Esophagus squamous epithelium (tissue), 5 donors: ENCODE results near the gene CACNA1B. TPM values are rescaled to one million over a fixed set of nuclear protein-coding genes. Genes with fewer than 3 reads are reported as not detected.

Source experiments
- DNase-seq: peaks from one replicate; lab custom pipeline; 2025; lab: John Stamatoyannopoulos, UW
- H3K27ac ChIP-seq, 4 donors: fragments of 200-600 bp; sonication (generic); one replicate each; pipeline ENCODE4 v1.5.1; 2016 to 2019; ENCODE audit warnings: mild to moderate bottlenecking in 1 of 4
- H3K27me3 ChIP-seq, 4 donors: fragments of 200-600 bp; sonication (generic); 1 replicate in 3 of 4; 2 replicates in 1 of 4; pipeline versions ENCODE4 v1.5.1 to v1.6.0; 2017 to 2021; ENCODE audit warnings: antibody characterized with exemption in 1 of 4
- H3K36me3 ChIP-seq, 3 donors: fragments of 200-600 bp; sonication (generic); one replicate each; pipeline ENCODE4 v1.5.1; 2016 to 2019
- H3K4me1 ChIP-seq, 3 donors: fragments of 200-600 bp; sonication (generic); one replicate each; pipeline ENCODE4 v1.5.1; 2017 to 2019
- H3K4me3 ChIP-seq, 4 donors: fragments of 200-600 bp; sonication (generic); 1 replicate in 3 of 4; 2 replicates in 1 of 4; pipeline ENCODE4 v1.5.1; 2016 to 2019; ENCODE audit warnings: mild to moderate bottlenecking in 2 of 4, moderate library complexity in 1 of 4
- H3K9me3 ChIP-seq, 3 donors: fragments of 200-600 bp; sonication (generic); one replicate each; pipeline ENCODE4 v1.5.1; 2016 to 2019
- POLR2A ChIP-seq, 4 donors: fragments of 450-650 bp; IDR thresholded peaks; one replicate each; pipeline ENCODE4 v1.6.1; 2017; ENCODE audit warnings: antibody characterized with exemption in 4 of 4, mild to moderate bottlenecking in 4 of 4, moderate library complexity in 3 of 4
- WGBS, 2 donors: methylation state at CpG; one replicate each; pipeline ENCODE4 v1.1.5; 2018; 5-methylcytosine and 5-hydroxymethylcytosine counted together
- intact Hi-C: fragments of 100-400 bp; cut with DNase I; formaldehyde crosslinking; loops from one replicate; pipeline ENCODE4 v1.15.0; 2022
- total RNA-seq, 4 donors: library from RNA; depleted of rRNA; stranded (reverse); fragments of >200 nt; gene quantifications; one replicate each; pipeline ENCODE4 v1.1.0, GENCODE V29; 2016
- TF ChIP-seq, protein P1 (sequence below), 6 experiments: fragments of 450-650 bp in 4 of 6; fragments of 200-600 bp in 2 of 6; sonication (generic) in 2 of 6; IDR thresholded peaks; one replicate each; pipeline ENCODE4 v1.5.1; 2016 to 2019; ENCODE audit warnings: antibody characterized with exemption in 6 of 6, mild to moderate bottlenecking in 4 of 6, moderate library complexity in 4 of 6
- donor health status: DM: yes; HTN: yes; CAD: no.

Gene CACNA1B
- total RNA-seq, 4 donors from 2014 or later, result not detected

DNA sequence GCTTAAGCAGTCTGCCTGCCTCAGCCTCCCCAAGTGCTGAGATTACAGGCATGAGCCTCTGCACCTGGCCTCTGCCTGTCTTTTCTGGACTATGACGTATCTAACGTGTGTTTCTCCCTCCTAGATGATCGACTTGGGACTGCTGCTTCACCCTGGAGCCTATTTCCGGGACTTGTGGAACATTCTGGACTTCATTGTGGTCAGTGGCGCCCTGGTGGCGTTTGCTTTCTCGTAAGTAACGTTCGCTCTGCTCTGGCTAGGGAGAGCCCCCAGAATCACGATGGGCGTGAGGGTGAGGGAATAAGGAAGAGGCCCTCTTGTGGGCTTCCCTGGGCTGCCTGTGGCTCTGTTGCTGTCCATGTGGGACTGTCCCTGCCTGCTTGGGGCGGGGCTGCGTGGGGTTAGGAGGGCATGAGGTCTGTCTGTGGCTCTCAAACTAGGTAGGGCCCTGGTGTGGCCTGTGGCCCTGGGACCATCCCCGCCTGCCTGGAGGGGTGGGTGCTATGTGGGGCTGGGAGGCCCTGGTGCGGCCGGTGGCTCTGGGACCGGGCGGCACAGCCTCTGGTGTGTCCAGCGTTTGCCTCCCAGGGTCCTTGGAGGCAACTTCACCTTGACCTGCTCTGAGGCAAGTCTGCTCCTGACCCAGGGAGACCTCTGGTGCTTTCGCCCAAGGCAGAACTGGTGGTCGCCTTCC, 171.7 kb downstream of the CACNA1B start:
- Histone ChIP-seq H3K4me1 (no peaks in the 10 kb centered on the region), H3K36me3 (no peaks in the 10 kb centered on the region), H3K27me3 (peaks cover 0 to 46% (median 0%) of the 10 kb centered on the region in 4 donors), H3K9me3 (no peaks in the 10 kb centered on the region), H3K27ac (no peak overlapping the region), H3K4me3 (no peak overlapping the region)
- TF ChIP-seq, protein P1, sequence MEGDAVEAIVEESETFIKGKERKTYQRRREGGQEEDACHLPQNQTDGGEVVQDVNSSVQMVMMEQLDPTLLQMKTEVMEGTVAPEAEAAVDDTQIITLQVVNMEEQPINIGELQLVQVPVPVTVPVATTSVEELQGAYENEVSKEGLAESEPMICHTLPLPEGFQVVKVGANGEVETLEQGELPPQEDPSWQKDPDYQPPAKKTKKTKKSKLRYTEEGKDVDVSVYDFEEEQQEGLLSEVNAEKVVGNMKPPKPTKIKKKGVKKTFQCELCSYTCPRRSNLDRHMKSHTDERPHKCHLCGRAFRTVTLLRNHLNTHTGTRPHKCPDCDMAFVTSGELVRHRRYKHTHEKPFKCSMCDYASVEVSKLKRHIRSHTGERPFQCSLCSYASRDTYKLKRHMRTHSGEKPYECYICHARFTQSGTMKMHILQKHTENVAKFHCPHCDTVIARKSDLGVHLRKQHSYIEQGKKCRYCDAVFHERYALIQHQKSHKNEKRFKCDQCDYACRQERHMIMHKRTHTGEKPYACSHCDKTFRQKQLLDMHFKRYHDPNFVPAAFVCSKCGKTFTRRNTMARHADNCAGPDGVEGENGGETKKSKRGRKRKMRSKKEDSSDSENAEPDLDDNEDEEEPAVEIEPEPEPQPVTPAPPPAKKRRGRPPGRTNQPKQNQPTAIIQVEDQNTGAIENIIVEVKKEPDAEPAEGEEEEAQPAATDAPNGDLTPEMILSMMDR (IDR thresholded peaks at IDR 0.05), result no peak
- no peak for TF ChIP-seq POLR2A (IDR thresholded peaks at IDR 0.05)
- no peak for DNase-seq
- 60 to 78% methylated on average over 4 to 13 of the region's 21 CpGs for WGBS, 2 donors
- intact Hi-C loops, result no loop called here

DNA sequence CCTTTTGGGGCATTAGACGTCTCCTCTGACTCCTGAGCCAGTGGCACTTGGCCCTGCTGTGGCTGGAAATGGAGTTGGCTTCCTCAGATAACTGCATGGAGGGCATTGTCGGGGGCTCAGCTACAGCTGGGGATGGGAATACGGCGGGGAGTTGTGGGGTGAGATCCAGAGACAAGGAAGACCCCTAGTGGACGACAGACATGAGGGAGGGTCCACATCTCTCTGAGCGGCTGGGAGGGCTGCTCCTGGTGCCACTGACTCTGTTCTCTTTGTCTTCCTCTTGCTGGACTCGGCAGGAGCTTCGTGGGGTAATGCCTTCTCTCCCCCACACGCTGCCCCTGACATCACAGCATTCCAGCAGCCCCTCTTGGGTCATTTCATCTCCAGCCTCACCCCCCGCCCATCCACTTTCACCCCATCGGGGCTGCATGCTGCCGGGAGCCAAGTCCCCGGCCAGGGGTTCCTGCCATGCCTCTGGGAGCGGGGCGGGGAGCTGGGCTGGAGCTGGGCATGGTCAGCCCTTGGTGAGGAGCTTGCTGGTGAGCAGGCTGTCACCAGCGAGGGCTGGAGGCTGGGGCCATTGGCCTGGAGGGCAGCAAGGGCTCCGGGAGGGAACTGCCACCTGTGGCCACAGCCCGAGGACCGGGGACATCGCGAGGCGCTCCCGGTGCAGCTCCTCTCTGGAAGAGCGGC, 172.3 kb downstream of the CACNA1B start:
- WGBS, 2 donors, result 60 to 73% methylated on average over 6 to 13 of the region's 24 CpGs
- Histone ChIP-seq H3K36me3 (no peaks in the 10 kb centered on the region), H3K4me3 (no peak overlapping the region), H3K27ac (no peak overlapping the region), H3K27me3 (peaks cover 0 to 43% (median 0%) of the 10 kb centered on the region in 4 donors), H3K9me3 (no peaks in the 10 kb centered on the region), H3K4me1 (no peaks in the 10 kb centered on the region)
- no peak for DNase-seq
- TF ChIP-seq, protein P1 (IDR thresholded peaks at IDR 0.05), result no peak
- TF ChIP-seq POLR2A (IDR thresholded peaks at IDR 0.05), result no peak
- intact Hi-C loops, result no loop called here

- no peak overlapping the region for H3K27ac ChIP-seq
- 49 to 55% methylated on average over 4 to 9 of the region's 13 CpGs for WGBS, 2 donors
- intact Hi-C loops, result no loop called here
- no peaks in the 10 kb centered on the region for H3K4me1 ChIP-seq
- DNase-seq, result no peak
- no peak overlapping the region for H3K4me3 ChIP-seq
- TF ChIP-seq, protein P1 (IDR thresholded peaks at IDR 0.05), result no peak
- no peak for TF ChIP-seq POLR2A (IDR thresholded peaks at IDR 0.05)
- H3K27me3 ChIP-seq, result peaks cover 0 to 43% (median 0%) of the 10 kb centered on the region in 4 donors
- no peaks in the 10 kb centered on the region for H3K36me3 ChIP-seq
- H3K9me3 ChIP-seq, result no peaks in the 10 kb centered on the region
Observed at GRCh38 chr9:138050472-138051330, 173.1 kb downstream of the CACNA1B start.

- WGBS, 2 donors, result 68 to 85% methylated on average over 12 of the region's 15 CpGs
- no peak for DNase-seq
- H3K4me1 ChIP-seq, result no peaks in the 10 kb centered on the region
Observed at GRCh38 chr9:138051586-138052321, 174.2 kb downstream of the CACNA1B start.

More at GRCh38 chr9:138051586-138052321, 174.2 kb downstream of the CACNA1B start:
- Histone ChIP-seq H3K27ac (no peak overlapping the region), H3K4me3 (no peak overlapping the region), H3K9me3 (no peaks in the 10 kb centered on the region), H3K27me3 (peaks cover 0 to 43% (median 0%) of the 10 kb centered on the region in 4 donors), H3K36me3 (no peaks in the 10 kb centered on the region)
- TF ChIP-seq, protein P1 (IDR thresholded peaks at IDR 0.05), result no peak
- TF ChIP-seq POLR2A (IDR thresholded peaks at IDR 0.05), result no peak
- intact Hi-C loops, result no loop called here
